ENCODE measurements around the gene ATXN7.

DNA sequence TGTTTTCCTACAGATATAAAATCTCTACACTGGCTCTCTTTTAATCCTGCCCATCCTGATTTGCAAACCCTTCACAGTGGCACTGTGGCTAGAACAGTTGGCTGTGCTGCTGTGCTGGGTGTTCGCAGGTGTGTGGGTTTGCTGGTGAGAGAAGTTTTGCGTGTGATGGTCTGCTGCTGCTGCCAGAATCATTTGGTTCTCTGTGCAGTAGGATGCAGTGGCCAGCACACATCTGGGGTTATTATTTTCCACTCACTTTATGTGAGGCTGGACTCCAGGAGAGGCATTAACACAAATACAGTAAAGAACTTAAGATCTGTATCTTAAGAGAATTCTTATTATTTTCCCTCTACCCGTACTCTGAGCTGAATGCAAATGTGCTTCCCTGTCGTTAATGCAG, 175.7 kb downstream of the ATXN7 start:
- TF ChIP-seq, protein P1, sequence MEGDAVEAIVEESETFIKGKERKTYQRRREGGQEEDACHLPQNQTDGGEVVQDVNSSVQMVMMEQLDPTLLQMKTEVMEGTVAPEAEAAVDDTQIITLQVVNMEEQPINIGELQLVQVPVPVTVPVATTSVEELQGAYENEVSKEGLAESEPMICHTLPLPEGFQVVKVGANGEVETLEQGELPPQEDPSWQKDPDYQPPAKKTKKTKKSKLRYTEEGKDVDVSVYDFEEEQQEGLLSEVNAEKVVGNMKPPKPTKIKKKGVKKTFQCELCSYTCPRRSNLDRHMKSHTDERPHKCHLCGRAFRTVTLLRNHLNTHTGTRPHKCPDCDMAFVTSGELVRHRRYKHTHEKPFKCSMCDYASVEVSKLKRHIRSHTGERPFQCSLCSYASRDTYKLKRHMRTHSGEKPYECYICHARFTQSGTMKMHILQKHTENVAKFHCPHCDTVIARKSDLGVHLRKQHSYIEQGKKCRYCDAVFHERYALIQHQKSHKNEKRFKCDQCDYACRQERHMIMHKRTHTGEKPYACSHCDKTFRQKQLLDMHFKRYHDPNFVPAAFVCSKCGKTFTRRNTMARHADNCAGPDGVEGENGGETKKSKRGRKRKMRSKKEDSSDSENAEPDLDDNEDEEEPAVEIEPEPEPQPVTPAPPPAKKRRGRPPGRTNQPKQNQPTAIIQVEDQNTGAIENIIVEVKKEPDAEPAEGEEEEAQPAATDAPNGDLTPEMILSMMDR (conservative IDR thresholded peaks at IDR 0.05 in 1 of 2, IDR thresholded peaks at IDR 0.05 in 1 of 2; ENCODE audit: low read depth in 1 of 2, low read length in 2 of 2): no peak
- TF ChIP-seq EZH2 (IDR thresholded peaks at IDR 0.05; ENCODE audit: low read length, missing control alignments): no peak

Data from fibroblast of lung (primary cell).